ENCODE data around the gene OAT. TPM values are rescaled to one million over a fixed set of nuclear protein-coding genes. Genes with fewer than 3 reads are reported as not detected.
"Not testable (repeated sequence)": the region's sequence is repeated elsewhere in the genome, so short reads cannot be mapped to it uniquely, and the experiment has no call there.

Gene OAT
- total and polyA plus RNA-seq, 10 of the 15 experiments (the other 5 are each of a cell fraction or from before 2014, with no cell fraction given): 1.2 to 9.8 (median 1.6) TPM

- no peak for TF ChIP-seq ZNF592 (IDR thresholded peaks at IDR 0.05)
- TF ChIP-seq EZH2 (IDR thresholded peaks at IDR 0.05; ENCODE audit: borderline replicate concordance, control insufficient read depth, low read depth, low read length): no peak
- no peak for TF ChIP-seq IRF5 (IDR thresholded peaks at IDR 0.05; ENCODE audit: borderline replicate concordance)
- no peak for TF ChIP-seq MTA3 (IDR thresholded peaks at IDR 0.05; ENCODE audit: borderline replicate concordance, low read length)
- no peak for TF ChIP-seq MEF2A (IDR thresholded peaks at IDR 0.05; ENCODE audit: insufficient read depth, low read depth, low read length)
- TF ChIP-seq TBL1XR1 (IDR thresholded peaks at IDR 0.05; ENCODE audit: low read depth, low read length): no peak
- TF ChIP-seq MXI1 (IDR thresholded peaks at IDR 0.05; ENCODE audit: low read depth, low read length): no peak
- TF ChIP-seq CHD4 (IDR thresholded peaks at IDR 0.05): no peak
Observed at GRCh38 chr10:124446830-124447750, 28.4 kb upstream of the OAT start (continued).

GRCh38 chr10:124441694-124442093 is 23.0 kb upstream of the OAT start:
- H3K9me3 ChIP-seq (replicated peaks; ENCODE audit: control insufficient read depth, insufficient read depth, low read length); H3K9ac ChIP-seq (ENCODE audit: control insufficient read depth, insufficient read depth, low read length); intact Hi-C loops (cut with micrococcal nuclease; ENCODE audit: unreplicated experiment); CTCF ChIA-PET; FAIRE-seq; H2AFZ ChIP-seq (ENCODE audit: control insufficient read depth, low read depth, low read length); in situ Hi-C loops (cut with MboI); H3K27ac ChIP-seq (ENCODE audit: control insufficient read depth, insufficient read depth); BruUV-seq (replicated peaks); H3K79me2 ChIP-seq (ENCODE audit: control insufficient read depth, insufficient read depth, low read length); H3K36me3 ChIP-seq (ENCODE audit: control insufficient read depth in 2 of 2, insufficient read depth in 2 of 2, low read length in 1 of 2); SMC1A ChIA-PET (ENCODE audit: uncharacterized antibody, unreplicated experiment); ATAC-seq; H4K20me1 ChIP-seq (ENCODE audit: control insufficient read depth, insufficient read depth); RAD21 ChIA-PET (ENCODE audit: unreplicated experiment); H3K4me3 ChIP-seq; H3K4me2 ChIP-seq (ENCODE audit: control insufficient read depth, insufficient read depth); DNase-seq (ENCODE audit: low read depth, low spot score); H3K27me3 ChIP-seq (replicated peaks in 1 of 2; ENCODE audit: control insufficient read depth in 2 of 2, insufficient read depth in 2 of 2, low read length in 1 of 2); H3K4me1 ChIP-seq (ENCODE audit: control insufficient read depth, insufficient read depth, low read length); POLR2A ChIA-PET: not testable (repeated sequence)
- 34% methylated on average over 5 of the region's 5 CpGs for WGBS (ENCODE audit: insufficient coverage, insufficient replicate concordance, low lambda C conversion rate, missing lambda C conversion rate)

Data from GM12878 (cell line).